Caco-2 (cell line): ENCODE measurements around the gene CACNA2D1. TPM values are rescaled to one million over a fixed set of nuclear protein-coding genes. Genes with fewer than 3 reads are reported as not detected.

Source experiments
- BruUV-seq: library from RNA; stranded (reverse); fragments of 400-500 nt; replicated peaks from 2 replicates; lab custom pipeline; 2021; lab: Mats Ljungman, UMichigan
- CTCF ChIA-PET: fragments of 300-600 bp; sonication (Branson Sonifier 250); formaldehyde crosslinking; loops from one replicate; lab custom pipeline; 2022; ENCODE audit warnings: antibody characterized with exemption; lab: Charles Lee
- POLR2A ChIA-PET: fragments of 300-600 bp; sonication (Branson Sonifier 250); formaldehyde crosslinking; loops from one replicate; lab custom pipeline; 2022; ENCODE audit warnings: antibody characterized with exemption; lab: Charles Lee
- DNase-seq, 2 experiments: peaks; one replicate each; pipeline versions ENCODE4 v3.0.0 to v3.0.0-alpha.2; 2020 to 2022
- H3K27me3 ChIP-seq: replicated peaks from 2 replicates; pipeline ENCODE4 v1.6.0; 2011; ENCODE audit warnings: low read length; ENCODE audit not compliant: control insufficient read depth, insufficient read depth
- H3K36me3 ChIP-seq: 2 replicates; pipeline ENCODE4 v1.5.1; 2011; ENCODE audit warnings: low read length; ENCODE audit not compliant: control insufficient read depth, insufficient read depth
- H3K4me1 ChIP-seq: fragments of 250-450 bp; sonication (Bioruptor Pico); 2 replicates; pipeline ENCODE4 v1.5.1; 2020; ENCODE audit warnings: mild to moderate bottlenecking
- H3K4me3 ChIP-seq: 2 replicates; pipeline ENCODE4 v1.5.1; 2011; ENCODE audit warnings: low read depth, mild to moderate bottlenecking, control low read depth, low read length
- H3K9me3 ChIP-seq: fragments of 250-450 bp; sonication (Bioruptor Pico); 2 replicates; pipeline ENCODE4 v1.5.1; 2020; ENCODE audit warnings: mild to moderate bottlenecking, moderate library complexity
- H3K27ac Mint-ChIP-seq: one replicate; pipeline ENCODE4 v1.8.0; 2022; ENCODE audit warnings: mixed read lengths; ENCODE audit not compliant: unreplicated experiment
- H3K27me3 Mint-ChIP-seq: one replicate; pipeline ENCODE4 v1.8.0; 2022; ENCODE audit warnings: mixed read lengths; ENCODE audit not compliant: insufficient read depth, unreplicated experiment
- H3K36me3 Mint-ChIP-seq: one replicate; pipeline ENCODE4 v1.8.0; 2022; ENCODE audit warnings: mild to moderate bottlenecking, mixed read lengths; ENCODE audit not compliant: insufficient read depth, unreplicated experiment
- H3K4me1 Mint-ChIP-seq: one replicate; pipeline ENCODE4 v1.8.0; 2022; ENCODE audit warnings: low read depth, mixed read lengths; ENCODE audit not compliant: unreplicated experiment
- H3K4me3 Mint-ChIP-seq: one replicate; pipeline ENCODE4 v1.8.0; 2022; ENCODE audit warnings: mild to moderate bottlenecking, moderate library complexity, mixed read lengths; ENCODE audit not compliant: unreplicated experiment
- H3K9me3 Mint-ChIP-seq: one replicate; pipeline ENCODE4 v1.8.0; 2022; ENCODE audit warnings: mixed read lengths; ENCODE audit not compliant: unreplicated experiment
- intact Hi-C: fragments of 100-400 bp; cut with micrococcal nuclease; formaldehyde crosslinking; loops from one replicate; pipeline ENCODE4 v1.10.0; 2022; ENCODE audit not compliant: unreplicated experiment
- total RNA-seq: library from RNA; stranded (reverse); gene quantifications from 2 replicates; pipeline ENCODE4 v1.2.3, GENCODE V29; 2022
- TF ChIP-seq, protein P1 (sequence below), 2 experiments: fragments of 200-600 bp in 1 of 2; IDR thresholded peaks; 1 replicate in 1 of 2; 2 replicates in 1 of 2; pipeline versions ENCODE4 v1.5.1 to v1.8.0; 2011 to 2022; ENCODE audit warnings: antibody characterized with exemption in 1 of 2, control low read depth in 1 of 2, inconsistent platforms in 1 of 2, low read depth in 1 of 2, low read length in 1 of 2, mild to moderate bottlenecking in 1 of 2, moderate library complexity in 1 of 2; ENCODE audit not compliant: insufficient read depth in 1 of 2, severe bottlenecking in 1 of 2, unreplicated experiment in 1 of 2

CACNA2D1 gene
- total RNA-seq, 1 experiment from 2014 or later, result not detected

- H3K4me1 ChIP-seq, result no peaks in the 10 kb centered on the region
- H3K9me3 ChIP-seq, result no peaks in the 10 kb centered on the region
- no peak overlapping the region for H3K27ac Mint-ChIP-seq
- no peaks in the 10 kb centered on the region for H3K9me3 Mint-ChIP-seq
- H3K4me3 ChIP-seq, result no peak overlapping the region
- ChIA-PET CTCF (no interaction called here), POLR2A (no interaction called here)
- H3K36me3 Mint-ChIP-seq, result no peaks in the 10 kb centered on the region
- peaks cover 1% of the 10 kb centered on the region for H3K27me3 Mint-ChIP-seq
- DNase-seq, result no peak
- no peaks in the 10 kb centered on the region for H3K4me1 Mint-ChIP-seq
- intact Hi-C loops, result no loop called here
- no peak overlapping the region for H3K4me3 Mint-ChIP-seq
- no peaks in the 10 kb centered on the region for H3K36me3 ChIP-seq
- no TSS peak for BruUV-seq
- no peaks in the 10 kb centered on the region for H3K27me3 ChIP-seq
- TF ChIP-seq, protein P1, sequence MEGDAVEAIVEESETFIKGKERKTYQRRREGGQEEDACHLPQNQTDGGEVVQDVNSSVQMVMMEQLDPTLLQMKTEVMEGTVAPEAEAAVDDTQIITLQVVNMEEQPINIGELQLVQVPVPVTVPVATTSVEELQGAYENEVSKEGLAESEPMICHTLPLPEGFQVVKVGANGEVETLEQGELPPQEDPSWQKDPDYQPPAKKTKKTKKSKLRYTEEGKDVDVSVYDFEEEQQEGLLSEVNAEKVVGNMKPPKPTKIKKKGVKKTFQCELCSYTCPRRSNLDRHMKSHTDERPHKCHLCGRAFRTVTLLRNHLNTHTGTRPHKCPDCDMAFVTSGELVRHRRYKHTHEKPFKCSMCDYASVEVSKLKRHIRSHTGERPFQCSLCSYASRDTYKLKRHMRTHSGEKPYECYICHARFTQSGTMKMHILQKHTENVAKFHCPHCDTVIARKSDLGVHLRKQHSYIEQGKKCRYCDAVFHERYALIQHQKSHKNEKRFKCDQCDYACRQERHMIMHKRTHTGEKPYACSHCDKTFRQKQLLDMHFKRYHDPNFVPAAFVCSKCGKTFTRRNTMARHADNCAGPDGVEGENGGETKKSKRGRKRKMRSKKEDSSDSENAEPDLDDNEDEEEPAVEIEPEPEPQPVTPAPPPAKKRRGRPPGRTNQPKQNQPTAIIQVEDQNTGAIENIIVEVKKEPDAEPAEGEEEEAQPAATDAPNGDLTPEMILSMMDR (IDR thresholded peaks at IDR 0.05; ENCODE audit: insufficient read depth in 1 of 2, low read depth in 1 of 2, low read length in 1 of 2, severe bottlenecking in 1 of 2, unreplicated experiment in 1 of 2), result no peak
Observed at GRCh38 chr7:82343716-82344115, 99.9 kb downstream of the CACNA2D1 start.

GRCh38 chr7:82339958-82340357, 103.6 kb downstream of the CACNA2D1 start:
- CTCF ChIA-PET, result no interaction called here
- intact Hi-C loops, result no loop called here

GRCh38 chr7:82335927-82336326, 107.7 kb downstream of the CACNA2D1 start:
- Histone ChIP-seq H3K4me3 (no peak overlapping the region), H3K9me3 (no peaks in the 10 kb centered on the region), H3K27me3 (no peaks in the 10 kb centered on the region), H3K4me1 (no peaks in the 10 kb centered on the region), H3K36me3 (no peaks in the 10 kb centered on the region)
- POLR2A ChIA-PET, result no interaction called here
- CTCF ChIA-PET, result no interaction called here
- no peaks in the 10 kb centered on the region for H3K9me3 Mint-ChIP-seq
- no TSS peak for BruUV-seq
- no peaks in the 10 kb centered on the region for H3K36me3 Mint-ChIP-seq
- DNase-seq, result no peak
- TF ChIP-seq, protein P1 (IDR thresholded peaks at IDR 0.05; ENCODE audit: insufficient read depth in 1 of 2, low read depth in 1 of 2, low read length in 1 of 2, severe bottlenecking in 1 of 2, unreplicated experiment in 1 of 2), result no peak
- no peaks in the 10 kb centered on the region for H3K4me1 Mint-ChIP-seq
- H3K4me3 Mint-ChIP-seq, result no peak overlapping the region
- peaks cover 4% of the 10 kb centered on the region for H3K27me3 Mint-ChIP-seq
- H3K27ac Mint-ChIP-seq, result no peak overlapping the region
- intact Hi-C loops, result no loop called here

More at GRCh38 chr7:82339958-82340357, 103.6 kb downstream of the CACNA2D1 start:
- Histone ChIP-seq H3K27me3 (no peaks in the 10 kb centered on the region), H3K4me3 (no peak overlapping the region), H3K9me3 (no peaks in the 10 kb centered on the region), H3K4me1 (no peaks in the 10 kb centered on the region), H3K36me3 (no peaks in the 10 kb centered on the region)
- no peak for DNase-seq
- Mint-ChIP-seq H3K4me1 (no peaks in the 10 kb centered on the region), H3K36me3 (no peaks in the 10 kb centered on the region), H3K27me3 (peaks cover 4% of the 10 kb centered on the region), H3K27ac (no peak overlapping the region), H3K4me3 (no peak overlapping the region), H3K9me3 (no peaks in the 10 kb centered on the region)
- POLR2A ChIA-PET, result no interaction called here
- no TSS peak for BruUV-seq
- TF ChIP-seq, protein P1 (IDR thresholded peaks at IDR 0.05; ENCODE audit: insufficient read depth in 1 of 2, low read depth in 1 of 2, low read length in 1 of 2, severe bottlenecking in 1 of 2, unreplicated experiment in 1 of 2), result no peak
